Fibroblast of lung (primary cell): Measurements from ENCODE around the gene PPARG. TPM values are rescaled to one million over a fixed set of nuclear protein-coding genes. Genes with fewer than 3 reads are reported as not detected.

Experiments used
- DNase-seq, 2 donors: peaks; one replicate each; pipeline versions ENCODE4 v3.0.0 to v3.0.0-alpha.2; 2010; ENCODE audit warnings: low read depth in 2 of 2
- H2AFZ ChIP-seq: 2 replicates; pipeline ENCODE4 v1.5.1; 2012; ENCODE audit warnings: low read length, control low read depth, inconsistent platforms
- H3K27ac ChIP-seq: 2 replicates; pipeline ENCODE4 v1.5.1; 2011; ENCODE audit warnings: low read length, control low read depth; ENCODE audit not compliant: insufficient read depth
- H3K27me3 ChIP-seq: 2 replicates; pipeline ENCODE4 v1.5.1; 2011; ENCODE audit warnings: mild to moderate bottlenecking, low read length; ENCODE audit not compliant: control insufficient read depth, insufficient read depth
- H3K36me3 ChIP-seq: 2 replicates; pipeline ENCODE4 v1.5.1; 2011; ENCODE audit warnings: low read length; ENCODE audit not compliant: control insufficient read depth, insufficient read depth
- H3K4me1 ChIP-seq: 2 replicates; pipeline ENCODE4 v1.5.1; 2011; ENCODE audit warnings: low read length; ENCODE audit not compliant: control insufficient read depth, insufficient read depth; ENCODE audit errors: extremely low read depth
- H3K4me2 ChIP-seq: 2 replicates; pipeline ENCODE4 v1.5.1; 2011; ENCODE audit warnings: low read length, control low read depth; ENCODE audit not compliant: insufficient read depth; ENCODE audit errors: extremely low read depth
- H3K4me3 ChIP-seq, 4 experiments: fragments of 200-600 bp in 1 of 4; sonication (generic) in 1 of 4; replicated peaks in 1 of 4; 2 replicates each; pipeline ENCODE4 v1.5.1; 2011 to 2016; ENCODE audit warnings: low read length in 4 of 4, low read depth in 3 of 4, mild to moderate bottlenecking in 3 of 4, control low read depth in 2 of 4, inconsistent platforms in 1 of 4, mixed read lengths in 1 of 4; ENCODE audit not compliant: insufficient read depth in 1 of 4; ENCODE audit errors: control extremely low read depth in 1 of 4
- H3K79me2 ChIP-seq: 2 replicates; pipeline ENCODE4 v1.5.1; 2012; ENCODE audit warnings: mild to moderate bottlenecking, low read length, inconsistent platforms; ENCODE audit not compliant: control insufficient read depth, insufficient read depth
- H3K9ac ChIP-seq: 2 replicates; pipeline ENCODE4 v1.5.1; 2011; ENCODE audit warnings: mild to moderate bottlenecking, low read length, control low read depth; ENCODE audit not compliant: insufficient read depth
- H3K9me3 ChIP-seq: 2 replicates; pipeline ENCODE4 v1.5.1; 2012; ENCODE audit warnings: low read depth, low read length; ENCODE audit not compliant: control insufficient read depth, insufficient read depth
- H4K20me1 ChIP-seq: 2 replicates; pipeline ENCODE4 v1.5.1; 2011; ENCODE audit warnings: low read length; ENCODE audit not compliant: control insufficient read depth, insufficient read depth; ENCODE audit errors: extremely low read depth
- CTCF ChIP-seq, 2 donors: IDR thresholded peaks in 1 of 2; conservative IDR thresholded peaks in 1 of 2; 1 replicate in 1 of 2; 2 replicates in 1 of 2; pipeline ENCODE4 v1.5.1; 2011 to 2012; ENCODE audit warnings: low read length in 2 of 2, control low read depth in 1 of 2, inconsistent platforms in 1 of 2, low read depth in 1 of 2, mild to moderate bottlenecking in 1 of 2
- EZH2 ChIP-seq: IDR thresholded peaks from 2 replicates; pipeline ENCODE4 v1.5.1; 2012; ENCODE audit warnings: low read length, control low read depth, mild to moderate bottlenecking; ENCODE audit errors: missing control alignments
- polyA plus RNA-seq, 2 donors: library from polyadenylated mRNA; depleted of rRNA in 1 of 2; stranded (reverse) in 1 of 2; unstranded in 1 of 2; fragments of >200 nt; gene quantifications; 2 replicates each; pipeline ENCODE4 v1.2.1, GENCODE V29; 2011 to 2012; ENCODE audit warnings: missing spikeins in 1 of 2
- total RNA-seq: library from RNA; depleted of rRNA; stranded (reverse); fragments of >200 nt; gene quantifications from 2 replicates; pipeline ENCODE4 v1.2.1, GENCODE V29; 2014

PPARG gene
- total and polyA plus RNA-seq, 2 donors (not counting 1 experiment from before 2014, with no cell fraction given): 32.8 to 42.8 TPM

- H3K4me2 ChIP-seq: no peak overlapping the region
- TF ChIP-seq CTCF (conservative IDR thresholded peaks at IDR 0.05 in 1 of 2, IDR thresholded peaks at IDR 0.05 in 1 of 2; ENCODE audit: low read depth in 1 of 2, low read length in 2 of 2): no peak
- TF ChIP-seq EZH2: no peak
- no peak overlapping the region for H3K4me3 ChIP-seq
- H4K20me1 ChIP-seq: no peaks in the 10 kb centered on the region
- peaks cover 20% of the 10 kb centered on the region for H3K4me1 ChIP-seq
- H3K79me2 ChIP-seq: no peaks in the 10 kb centered on the region
- no peak for DNase-seq
- no peak overlapping the region for H3K27ac ChIP-seq
- no peak overlapping the region for H2AFZ ChIP-seq
- no peaks in the 10 kb centered on the region for H3K27me3 ChIP-seq
- no peaks in the 10 kb centered on the region for H3K9me3 ChIP-seq
- H3K36me3 ChIP-seq: no peaks in the 10 kb centered on the region
- no peak overlapping the region for H3K9ac ChIP-seq
Observed at GRCh38 chr3:12438318-12438717, 149.4 kb downstream of the PPARG start.

- no peak overlapping the region for H3K9ac ChIP-seq
Observed at GRCh38 chr3:12439161-12439940, 150.5 kb downstream of the PPARG start.

More at GRCh38 chr3:12439161-12439940, 150.5 kb downstream of the PPARG start:
- Histone ChIP-seq H3K4me3 (no peak overlapping the region), H4K20me1 (no peaks in the 10 kb centered on the region), H3K79me2 (no peaks in the 10 kb centered on the region), H2AFZ (no peak overlapping the region), H3K9me3 (no peaks in the 10 kb centered on the region), H3K4me1 (peaks cover 20% of the 10 kb centered on the region), H3K27ac (no peak overlapping the region), H3K36me3 (no peaks in the 10 kb centered on the region), H3K27me3 (no peaks in the 10 kb centered on the region), H3K4me2 (no peak overlapping the region)
- TF ChIP-seq CTCF (conservative IDR thresholded peaks at IDR 0.05 in 1 of 2, IDR thresholded peaks at IDR 0.05 in 1 of 2; ENCODE audit: low read depth in 1 of 2, low read length in 2 of 2): no peak
- no peak for TF ChIP-seq EZH2
- DNase-seq: no peak
